Tibial nerve (tissue), 4 donors: ENCODE data around the gene EXT2. TPM values are rescaled to one million over a fixed set of nuclear protein-coding genes. Genes with fewer than 3 reads are reported as not detected.
A peak's percentile ranks its signal among the peaks of the same experiment; 100 is the strongest.

Experiments used
- DNase-seq, 2 donors: peaks; one replicate each; pipeline ENCODE4 v3.0.0-alpha.2; 2019; ENCODE audit warnings: low spot score in 2 of 2
- H3K27ac ChIP-seq, 4 donors: fragments of 200-600 bp; sonication (generic) in 3 of 4; one replicate each; pipeline ENCODE4 v1.5.1; 2017 to 2019; ENCODE audit warnings: mild to moderate bottlenecking in 1 of 4
- H3K27me3 ChIP-seq, 2 donors: fragments of 200-600 bp; sonication (generic) in 1 of 2; one replicate each; pipeline versions ENCODE4 v1.5.1 to v1.6.0; 2017 to 2019
- H3K36me3 ChIP-seq, 3 donors: fragments of 200-600 bp; sonication (generic); one replicate each; pipeline ENCODE4 v1.5.1; 2018 to 2019
- H3K4me1 ChIP-seq, 4 donors: fragments of 200-600 bp; sonication (generic) in 3 of 4; one replicate each; pipeline ENCODE4 v1.5.1; 2017 to 2019
- H3K4me3 ChIP-seq, 4 donors: fragments of 200-600 bp; sonication (generic) in 3 of 4; one replicate each; pipeline ENCODE4 v1.5.1; 2017 to 2019; ENCODE audit warnings: mild to moderate bottlenecking in 1 of 4, moderate library complexity in 1 of 4
- H3K9me3 ChIP-seq, 4 donors: fragments of 200-600 bp; sonication (generic) in 3 of 4; one replicate each; pipeline ENCODE4 v1.5.1; 2017 to 2019
- EP300 ChIP-seq, 2 donors: sonication (generic); formaldehyde crosslinking; IDR thresholded peaks; one replicate each; pipeline ENCODE4 v1.6.1; 2017; ENCODE audit warnings: antibody characterized with exemption in 2 of 2, mild to moderate bottlenecking in 1 of 2
- POLR2A ChIP-seq, 2 donors: fragments of 450-650 bp; IDR thresholded peaks; one replicate each; pipeline ENCODE4 v1.6.1; 2017; ENCODE audit warnings: antibody characterized with exemption in 2 of 2, mild to moderate bottlenecking in 2 of 2, moderate library complexity in 2 of 2
- WGBS, 2 donors: methylation state at CpG; one replicate each; pipeline ENCODE4 v1.1.5; 2018; 5-methylcytosine and 5-hydroxymethylcytosine counted together
- total RNA-seq, 4 donors: library from RNA; depleted of rRNA; stranded (reverse); fragments of >200 nt; gene quantifications; one replicate each; pipeline ENCODE4 v1.1.0, GENCODE V29; 2016
- TF ChIP-seq, protein P1 (sequence below), 5 experiments: fragments of 200-600 bp in 3 of 5; fragments of 450-650 bp in 2 of 5; sonication (generic) in 3 of 5; IDR thresholded peaks; one replicate each; pipeline ENCODE4 v1.5.1; 2016 to 2019; ENCODE audit warnings: antibody characterized with exemption in 5 of 5, mild to moderate bottlenecking in 3 of 5, moderate library complexity in 2 of 5

The EXT2 gene
- total RNA-seq, 4 donors from 2014 or later = 69.3 to 80.0 (median 73.1) TPM

GRCh38 chr11:44051171-44051570 lies 44.3 kb upstream of the EXT2 start:
- H3K4me1 ChIP-seq = no peaks in the 10 kb centered on the region
- no peaks in the 10 kb centered on the region for H3K9me3 ChIP-seq
- TF ChIP-seq EP300 (IDR thresholded peaks at IDR 0.05) (no peak), POLR2A (IDR thresholded peaks at IDR 0.05) (no peak)
- TF ChIP-seq, protein P1, sequence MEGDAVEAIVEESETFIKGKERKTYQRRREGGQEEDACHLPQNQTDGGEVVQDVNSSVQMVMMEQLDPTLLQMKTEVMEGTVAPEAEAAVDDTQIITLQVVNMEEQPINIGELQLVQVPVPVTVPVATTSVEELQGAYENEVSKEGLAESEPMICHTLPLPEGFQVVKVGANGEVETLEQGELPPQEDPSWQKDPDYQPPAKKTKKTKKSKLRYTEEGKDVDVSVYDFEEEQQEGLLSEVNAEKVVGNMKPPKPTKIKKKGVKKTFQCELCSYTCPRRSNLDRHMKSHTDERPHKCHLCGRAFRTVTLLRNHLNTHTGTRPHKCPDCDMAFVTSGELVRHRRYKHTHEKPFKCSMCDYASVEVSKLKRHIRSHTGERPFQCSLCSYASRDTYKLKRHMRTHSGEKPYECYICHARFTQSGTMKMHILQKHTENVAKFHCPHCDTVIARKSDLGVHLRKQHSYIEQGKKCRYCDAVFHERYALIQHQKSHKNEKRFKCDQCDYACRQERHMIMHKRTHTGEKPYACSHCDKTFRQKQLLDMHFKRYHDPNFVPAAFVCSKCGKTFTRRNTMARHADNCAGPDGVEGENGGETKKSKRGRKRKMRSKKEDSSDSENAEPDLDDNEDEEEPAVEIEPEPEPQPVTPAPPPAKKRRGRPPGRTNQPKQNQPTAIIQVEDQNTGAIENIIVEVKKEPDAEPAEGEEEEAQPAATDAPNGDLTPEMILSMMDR (IDR thresholded peaks at IDR 0.05) = no peak
- WGBS, 2 donors = 87% methylated on average over 4 of the region's 4 CpGs
- H3K27me3 ChIP-seq = no peaks in the 10 kb centered on the region
- H3K36me3 ChIP-seq = no peaks in the 10 kb centered on the region
- no peak overlapping the region for H3K27ac ChIP-seq
- DNase-seq = no peak
- H3K4me3 ChIP-seq = no peak overlapping the region

GRCh38 chr11:44057340-44057739 lies 38.1 kb upstream of the EXT2 start:
- H3K9me3 ChIP-seq = no peaks in the 10 kb centered on the region
- no peaks in the 10 kb centered on the region for H3K27me3 ChIP-seq
- TF ChIP-seq, protein P1 (IDR thresholded peaks at IDR 0.05) = no peak
- TF ChIP-seq POLR2A (IDR thresholded peaks at IDR 0.05) (no peak), EP300 (IDR thresholded peaks at IDR 0.05) (no peak)
- DNase-seq = no peak
- WGBS, 2 donors = 63% methylated on average over 6 of the region's 6 CpGs
- no peak overlapping the region for H3K4me3 ChIP-seq
- no peak overlapping the region for H3K27ac ChIP-seq
- H3K36me3 ChIP-seq = no peaks in the 10 kb centered on the region
- H3K4me1 ChIP-seq = no peaks in the 10 kb centered on the region

DNA sequence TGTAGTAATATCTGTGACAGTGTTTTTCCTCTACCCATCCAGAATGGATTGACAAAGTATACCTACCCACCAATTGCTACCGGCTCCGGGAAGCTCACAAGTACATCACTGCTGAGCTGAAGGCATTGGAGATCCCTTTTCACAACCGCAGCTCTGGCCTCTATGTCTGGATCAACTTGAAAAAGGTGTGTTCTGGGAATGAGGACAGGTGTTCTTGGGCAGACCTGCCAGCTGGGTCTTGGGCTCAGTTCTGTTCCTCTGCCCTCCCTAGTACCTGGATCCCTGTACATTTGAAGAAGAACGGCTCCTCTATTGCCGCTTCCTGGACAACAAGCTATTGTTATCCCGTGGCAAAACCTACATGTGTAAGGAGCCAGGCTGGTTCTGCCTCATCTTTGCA lies 37.2 kb upstream of the EXT2 start:
- H3K27me3 ChIP-seq = no peaks in the 10 kb centered on the region
- WGBS, 2 donors = 76 to 87% methylated on average over 6 of the region's 6 CpGs
- TF ChIP-seq POLR2A (IDR thresholded peaks at IDR 0.05) (no peak), EP300 (IDR thresholded peaks at IDR 0.05) (no peak)
- TF ChIP-seq, protein P1 (IDR thresholded peaks at IDR 0.05) = no peak

DNA sequence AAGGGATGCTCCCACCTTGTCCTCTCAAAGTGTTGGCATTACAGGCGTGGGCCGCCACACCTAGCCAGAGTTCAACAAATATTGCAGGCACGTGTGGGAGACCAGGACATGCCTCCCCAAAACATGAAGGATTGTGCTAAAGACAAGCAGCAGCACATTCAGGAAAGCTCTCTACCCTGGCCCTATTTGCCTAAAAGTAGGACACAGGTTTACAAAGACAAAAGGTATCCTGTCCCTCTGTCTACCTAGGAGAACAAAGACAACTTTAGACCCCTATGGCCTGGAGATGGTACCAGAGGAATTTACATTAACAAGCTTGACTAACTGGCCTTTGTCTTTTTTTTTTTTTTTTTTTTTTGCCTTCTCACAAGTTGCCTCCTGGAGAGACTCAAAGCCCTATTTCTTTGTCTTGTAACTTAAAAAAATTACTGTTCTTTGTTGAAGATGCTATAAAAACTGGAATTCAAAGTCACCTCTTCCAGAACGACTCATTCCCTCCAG lies 30.3 kb upstream of the EXT2 start:
- peak overlapping the region in 2 of 4 donors; percentile 52 to 87 for H3K4me3 ChIP-seq
- 66 to 75% methylated on average over 4 of the region's 4 CpGs for WGBS, 2 donors

More for the DNA sequence above, 37.2 kb upstream of the EXT2 start:
- no peaks in the 10 kb centered on the region for H3K36me3 ChIP-seq
- no peaks in the 10 kb centered on the region for H3K9me3 ChIP-seq
- H3K4me1 ChIP-seq = no peaks in the 10 kb centered on the region
- no peak overlapping the region for H3K27ac ChIP-seq
- no peak for DNase-seq
- H3K4me3 ChIP-seq = no peak overlapping the region

More for the DNA sequence above, 30.3 kb upstream of the EXT2 start:
- Histone ChIP-seq H3K4me1 (peaks cover 0 to 23% (median 5%) of the 10 kb centered on the region in 4 donors), H3K9me3 (no peaks in the 10 kb centered on the region), H3K36me3 (peaks cover 0 to 13% (median 0%) of the 10 kb centered on the region in 3 donors), H3K27me3 (no peaks in the 10 kb centered on the region), H3K27ac (peak overlapping the region; percentile 87 to 94 (median 92))
- TF ChIP-seq POLR2A (IDR thresholded peaks at IDR 0.05) (no peak), EP300 (IDR thresholded peaks at IDR 0.05) (no peak)
- TF ChIP-seq, protein P1 (IDR thresholded peaks at IDR 0.05) = no peak
- no peak for DNase-seq
